CD14-positive monocyte (primary cell): Measurements from ENCODE around the gene ACBD6. TPM values are rescaled to one million over a fixed set of nuclear protein-coding genes. Genes with fewer than 3 reads are reported as not detected.

ENCODE experiments used
- DNase-seq, 3 donors: peaks; one replicate each; pipeline ENCODE4 v3.0.0-alpha.2; 2011 to 2022
- H2AFZ ChIP-seq: 2 replicates; pipeline ENCODE4 v1.6.0; 2012; ENCODE audit warnings: mild to moderate bottlenecking, low read depth, low read length, inconsistent platforms; ENCODE audit not compliant: insufficient read depth, poor library complexity, severe bottlenecking
- H3K27ac ChIP-seq, 2 donors: 1 replicate in 1 of 2; 2 replicates in 1 of 2; pipeline ENCODE4 v1.5.1; 2012 to 2013; ENCODE audit warnings: low read length in 2 of 2, control low read depth in 1 of 2, inconsistent platforms in 1 of 2, low read depth in 1 of 2, mild to moderate bottlenecking in 1 of 2
- H3K27me3 ChIP-seq, 2 donors: one replicate each; pipeline versions ENCODE4 v1.6.0 to v1.6.1; 2011 to 2013; ENCODE audit warnings: low read length in 2 of 2; ENCODE audit not compliant: control insufficient read depth in 2 of 2, insufficient read depth in 2 of 2
- H3K36me3 ChIP-seq, 2 donors: replicated peaks in 1 of 2; 1 replicate in 1 of 2; 2 replicates in 1 of 2; pipeline versions ENCODE4 v1.5.1 to v1.6.1; 2012 to 2013; ENCODE audit warnings: low read length in 2 of 2, control low read depth in 1 of 2, inconsistent platforms in 1 of 2, mild to moderate bottlenecking in 1 of 2; ENCODE audit not compliant: insufficient read depth in 2 of 2, control insufficient read depth in 1 of 2
- H3K4me1 ChIP-seq, 2 donors: 1 replicate in 1 of 2; 2 replicates in 1 of 2; pipeline versions ENCODE4 v1.5.1 to v1.6.1; 2012 to 2013; ENCODE audit warnings: low read length in 2 of 2, control low read depth in 1 of 2, inconsistent platforms in 1 of 2, mild to moderate bottlenecking in 1 of 2, moderate library complexity in 1 of 2; ENCODE audit not compliant: insufficient read depth in 2 of 2, control insufficient read depth in 1 of 2
- H3K4me2 ChIP-seq: replicated peaks from 2 replicates; pipeline ENCODE3; 2012; ENCODE audit warnings: low read length, moderate library complexity, mild to moderate bottlenecking; ENCODE audit not compliant: poor library complexity, severe bottlenecking; ENCODE audit errors: extremely low read depth
- H3K4me3 ChIP-seq, 3 experiments: fragments of 200-600 bp in 1 of 3; sonication (generic) in 1 of 3; replicated peaks in 1 of 3; 1 replicate in 2 of 3; 2 replicates in 1 of 3; pipeline ENCODE4 v1.5.1; 2011 to 2013; ENCODE audit warnings: low read length in 3 of 3, mild to moderate bottlenecking in 3 of 3, control low read depth in 2 of 3, low read depth in 2 of 3, inconsistent platforms in 1 of 3, moderate library complexity in 1 of 3
- H3K79me2 ChIP-seq: 2 replicates; pipeline ENCODE4 v1.6.0; 2012; ENCODE audit warnings: mild to moderate bottlenecking, control low read depth, inconsistent platforms, low read length, moderate library complexity; ENCODE audit not compliant: insufficient read depth
- H3K9ac ChIP-seq: 2 replicates; pipeline ENCODE4 v1.6.0; 2017; ENCODE audit warnings: low read length, mild to moderate bottlenecking; ENCODE audit not compliant: insufficient read depth, poor library complexity, severe bottlenecking
- H3K9me3 ChIP-seq, 2 donors: replicated peaks in 1 of 2; 1 replicate in 1 of 2; 2 replicates in 1 of 2; pipeline versions ENCODE4 v1.5.1 to v1.6.1; 2012 to 2013; ENCODE audit warnings: low read length in 2 of 2, control low read depth in 1 of 2; ENCODE audit not compliant: control insufficient read depth in 1 of 2, insufficient read depth in 1 of 2
- H4K20me1 ChIP-seq: 2 replicates; pipeline ENCODE4 v1.6.0; 2012; ENCODE audit warnings: mild to moderate bottlenecking, low read length, control low read depth, moderate library complexity; ENCODE audit not compliant: insufficient read depth
- H3K27ac Mint-ChIP-seq, 7 donors: one replicate each; pipeline ENCODE4 v1.8.0; 2020; ENCODE audit warnings: mild to moderate bottlenecking in 7 of 7, mixed read lengths in 7 of 7, moderate library complexity in 6 of 7, inconsistent platforms in 2 of 7
- H3K27me3 Mint-ChIP-seq, 3 donors: one replicate each; pipeline ENCODE4 v1.8.0; 2021 to 2022; ENCODE audit warnings: low read depth in 3 of 3, mild to moderate bottlenecking in 3 of 3, mixed read lengths in 3 of 3, moderate library complexity in 3 of 3, inconsistent platforms in 1 of 3
- H3K36me3 Mint-ChIP-seq, 2 donors: one replicate each; pipeline ENCODE4 v1.8.0; 2020; ENCODE audit warnings: mixed read lengths in 2 of 2, inconsistent platforms in 1 of 2, mild to moderate bottlenecking in 1 of 2
- H3K4me1 Mint-ChIP-seq: one replicate; pipeline ENCODE4 v1.8.0; 2020; ENCODE audit warnings: mild to moderate bottlenecking, mixed read lengths
- H3K4me3 Mint-ChIP-seq, 2 donors: one replicate each; pipeline ENCODE4 v1.8.0; 2020; ENCODE audit warnings: mild to moderate bottlenecking in 2 of 2, mixed read lengths in 2 of 2, moderate library complexity in 1 of 2
- H3K9me3 Mint-ChIP-seq, 7 donors: one replicate each; pipeline ENCODE4 v1.8.0; 2020 to 2022; ENCODE audit warnings: mixed read lengths in 7 of 7, mild to moderate bottlenecking in 6 of 7, moderate library complexity in 6 of 7, inconsistent platforms in 2 of 7
- WGBS: methylation state at CpG from one replicate; pipeline ENCODE4 v1.1.5; 2013; ENCODE audit warnings: missing lambda C conversion rate; ENCODE audit not compliant: insufficient coverage; 5-methylcytosine and 5-hydroxymethylcytosine counted together
- intact Hi-C, 2 donors: fragments of 100-400 bp; cut with micrococcal nuclease; formaldehyde crosslinking; loops; one replicate each; pipeline versions ENCODE4 v1.15.0 to v1.15.1; 2023
- polyA plus RNA-seq, 3 donors: library from polyadenylated mRNA; depleted of rRNA in 1 of 3; unstranded in 2 of 3; stranded (reverse) in 1 of 3; fragments of 300-500 nt in 2 of 3; fragments of >200 nt in 1 of 3; fragmentation: Illumina TruSeq in 2 of 3; gene quantifications; 1 replicate in 2 of 3; 2 replicates in 1 of 3; pipeline ENCODE4 v1.2.3, GENCODE V29; 2012 to 2021
- TF ChIP-seq, protein P1 (sequence below): fragments of 200-600 bp; IDR thresholded peaks from one replicate; pipeline ENCODE4 v1.8.0; 2022; ENCODE audit warnings: antibody characterized with exemption, mild to moderate bottlenecking

Gene ACBD6
- polyA plus RNA-seq, 3 donors = 19.3 to 35.3 (median 19.7) TPM

DNA sequence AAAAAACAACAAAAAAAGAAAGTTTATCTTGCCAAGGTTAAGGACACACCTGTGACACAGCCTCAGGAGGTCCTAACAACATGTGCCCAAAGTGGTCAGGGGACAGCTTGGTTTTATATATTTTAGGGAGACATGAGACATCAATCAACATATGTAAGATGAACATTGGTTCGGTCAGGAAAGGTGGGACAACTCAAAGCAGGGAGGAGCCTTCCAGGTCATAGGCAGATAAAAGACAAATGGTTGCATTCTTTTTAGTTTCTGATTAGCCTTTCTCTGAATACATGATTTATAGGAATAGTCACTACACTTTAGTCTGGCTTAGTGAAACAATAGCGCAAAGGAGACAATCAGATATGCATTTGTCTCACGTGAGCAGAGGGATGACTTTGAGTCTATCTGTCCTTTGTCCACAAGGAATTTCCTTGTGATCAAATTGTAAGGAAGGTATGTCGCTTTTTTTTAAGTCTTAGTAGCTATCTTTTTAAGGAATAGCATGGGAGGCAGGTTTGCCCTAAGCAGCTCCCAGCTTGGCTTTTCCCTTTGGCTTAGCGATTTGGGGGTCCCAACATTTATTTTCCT lies 33.1 kb upstream of the ACBD6 start:
- Histone ChIP-seq H3K27ac (no peak overlapping the region), H3K79me2 (no peaks in the 10 kb centered on the region), H4K20me1 (no peaks in the 10 kb centered on the region), H3K9me3 (no peaks in the 10 kb centered on the region), H2AFZ (no peak overlapping the region), H3K36me3 (no peaks in the 10 kb centered on the region), H3K4me2 (no peak overlapping the region), H3K4me3 (no peak overlapping the region), H3K4me1 (no peaks in the 10 kb centered on the region), H3K9ac (no peak overlapping the region), H3K27me3 (no peaks in the 10 kb centered on the region)
- Mint-ChIP-seq H3K4me3 (no peak overlapping the region), H3K27me3 (peaks cover 0 to 3% (median under 1%) of the 10 kb centered on the region in 3 donors), H3K9me3 (no peaks in the 10 kb centered on the region), H3K36me3 (no peaks in the 10 kb centered on the region), H3K4me1 (no peaks in the 10 kb centered on the region), H3K27ac (no peak overlapping the region)
- WGBS = 80% methylated on average over 1 of the region's 5 CpGs
- DNase-seq = no peak
- TF ChIP-seq, protein P1, sequence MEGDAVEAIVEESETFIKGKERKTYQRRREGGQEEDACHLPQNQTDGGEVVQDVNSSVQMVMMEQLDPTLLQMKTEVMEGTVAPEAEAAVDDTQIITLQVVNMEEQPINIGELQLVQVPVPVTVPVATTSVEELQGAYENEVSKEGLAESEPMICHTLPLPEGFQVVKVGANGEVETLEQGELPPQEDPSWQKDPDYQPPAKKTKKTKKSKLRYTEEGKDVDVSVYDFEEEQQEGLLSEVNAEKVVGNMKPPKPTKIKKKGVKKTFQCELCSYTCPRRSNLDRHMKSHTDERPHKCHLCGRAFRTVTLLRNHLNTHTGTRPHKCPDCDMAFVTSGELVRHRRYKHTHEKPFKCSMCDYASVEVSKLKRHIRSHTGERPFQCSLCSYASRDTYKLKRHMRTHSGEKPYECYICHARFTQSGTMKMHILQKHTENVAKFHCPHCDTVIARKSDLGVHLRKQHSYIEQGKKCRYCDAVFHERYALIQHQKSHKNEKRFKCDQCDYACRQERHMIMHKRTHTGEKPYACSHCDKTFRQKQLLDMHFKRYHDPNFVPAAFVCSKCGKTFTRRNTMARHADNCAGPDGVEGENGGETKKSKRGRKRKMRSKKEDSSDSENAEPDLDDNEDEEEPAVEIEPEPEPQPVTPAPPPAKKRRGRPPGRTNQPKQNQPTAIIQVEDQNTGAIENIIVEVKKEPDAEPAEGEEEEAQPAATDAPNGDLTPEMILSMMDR = no peak
- intact Hi-C loops = no loop called here

DNA sequence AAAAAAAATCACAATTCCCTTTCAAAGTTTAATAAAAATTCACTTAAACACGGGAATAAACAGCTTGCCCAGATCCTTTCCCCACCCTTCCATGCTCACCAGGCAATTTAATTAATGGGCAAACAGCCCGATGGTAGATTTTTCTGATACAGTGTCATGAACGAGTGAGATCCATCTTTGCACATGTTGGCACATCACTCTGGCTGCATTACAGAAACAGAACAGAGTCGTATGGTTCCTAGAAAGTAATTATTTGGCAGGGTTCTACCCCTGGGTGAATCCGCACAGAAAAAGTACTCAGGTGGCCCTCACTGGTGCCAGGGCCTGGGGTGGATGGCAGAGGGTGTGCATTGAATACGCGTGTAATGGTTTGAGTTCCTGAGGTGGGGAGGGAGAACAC lies 31.8 kb upstream of the ACBD6 start:
- H3K4me3 ChIP-seq = no peak overlapping the region
- Mint-ChIP-seq H3K9me3 (no peaks in the 10 kb centered on the region), H3K27me3 (peaks cover 0 to 4% (median 2%) of the 10 kb centered on the region in 3 donors), H3K27ac (no peak overlapping the region), H3K4me1 (no peaks in the 10 kb centered on the region), H3K36me3 (no peaks in the 10 kb centered on the region), H3K4me3 (no peak overlapping the region)
- 91% methylated on average over 5 of the region's 7 CpGs for WGBS
- H3K9me3 ChIP-seq = no peaks in the 10 kb centered on the region
- intact Hi-C loops = loop anchor here in 1 of 2 donors (5.0 kb wide), 1 partner anchor 328 kb away; no protein-coding TSS in a partner anchor
- TF ChIP-seq, protein P1 = no peak
- no peaks in the 10 kb centered on the region for H4K20me1 ChIP-seq
- no peaks in the 10 kb centered on the region for H3K27me3 ChIP-seq
- H3K79me2 ChIP-seq = no peaks in the 10 kb centered on the region
- no peaks in the 10 kb centered on the region for H3K36me3 ChIP-seq
- no peak for DNase-seq
- no peak overlapping the region for H3K9ac ChIP-seq
- no peak overlapping the region for H3K27ac ChIP-seq
- no peak overlapping the region for H2AFZ ChIP-seq
- no peaks in the 10 kb centered on the region for H3K4me1 ChIP-seq
- no peak overlapping the region for H3K4me2 ChIP-seq
